GM15510 (cell line): ENCODE measurements around the gene SYNE2.

Source experiments
- POLR2A ChIP-seq: IDR thresholded peaks from 3 replicates; pipeline ENCODE4 v1.6.1; 2011; ENCODE audit warnings: borderline replicate concordance; ENCODE audit not compliant: insufficient read length; ENCODE audit errors: extremely low read depth

Gene SYNE2

GRCh38 chr14:64232944-64233343 is 380.1 kb downstream of the SYNE2 start:
- TF ChIP-seq POLR2A = no peak

GRCh38 chr14:64233531-64234190 is 380.9 kb downstream of the SYNE2 start:
- TF ChIP-seq POLR2A = no peak

- TF ChIP-seq POLR2A = peak; percentile 8
Measured at GRCh38 chr14:64234877-64235651, 382.3 kb downstream of the SYNE2 start.

- no peak for TF ChIP-seq POLR2A
Measured at GRCh38 chr14:64235652-64236640, 383.1 kb downstream of the SYNE2 start.

GRCh38 chr14:64238049-64238448 is 385.2 kb downstream of the SYNE2 start:
- no peak for TF ChIP-seq POLR2A

- no peak for TF ChIP-seq POLR2A
Measured at GRCh38 chr14:64238631-64239030, 385.8 kb downstream of the SYNE2 start.

- no peak for TF ChIP-seq POLR2A
Measured at GRCh38 chr14:64244279-64244678, 391.5 kb downstream of the SYNE2 start.

- no peak for TF ChIP-seq POLR2A
Measured at GRCh38 chr14:64245491-64245890, 392.7 kb downstream of the SYNE2 start.

GRCh38 chr14:64246688-64247087 is 393.9 kb downstream of the SYNE2 start:
- TF ChIP-seq POLR2A = no peak

- no peak for TF ChIP-seq POLR2A
Measured at GRCh38 chr14:64247195-64247594, 394.4 kb downstream of the SYNE2 start.

- no peak for TF ChIP-seq POLR2A
Measured at GRCh38 chr14:64248689-64249088, 395.9 kb downstream of the SYNE2 start.

GRCh38 chr14:64249363-64249762 is 396.6 kb downstream of the SYNE2 start:
- TF ChIP-seq POLR2A = no peak

- no peak for TF ChIP-seq POLR2A
Measured at GRCh38 chr14:64253672-64254071, 400.9 kb downstream of the SYNE2 start.

GRCh38 chr14:64255756-64256155 is 403.0 kb downstream of the SYNE2 start:
- no peak for TF ChIP-seq POLR2A

- no peak for TF ChIP-seq POLR2A
Measured at GRCh38 chr14:64260418-64260817, 407.6 kb downstream of the SYNE2 start.
